LHCN-M2 (cell line): ENCODE measurements around the gene EPB41L1. TPM values are rescaled to one million over a fixed set of nuclear protein-coding genes. Genes with fewer than 3 reads are reported as not detected.

Experiments used
- DNase-seq: peaks from one replicate; pipeline ENCODE4 v3.0.0-alpha.2; 2012; ENCODE audit warnings: low read depth
- total RNA-seq: library from RNA; depleted of rRNA; stranded (reverse); fragments of >200 nt; gene quantifications from 2 replicates; pipeline ENCODE4 v1.2.3, GENCODE V29; 2014

The EPB41L1 gene
- total RNA-seq, 1 experiment from 2014 or later, result 12.1 TPM

DNA sequence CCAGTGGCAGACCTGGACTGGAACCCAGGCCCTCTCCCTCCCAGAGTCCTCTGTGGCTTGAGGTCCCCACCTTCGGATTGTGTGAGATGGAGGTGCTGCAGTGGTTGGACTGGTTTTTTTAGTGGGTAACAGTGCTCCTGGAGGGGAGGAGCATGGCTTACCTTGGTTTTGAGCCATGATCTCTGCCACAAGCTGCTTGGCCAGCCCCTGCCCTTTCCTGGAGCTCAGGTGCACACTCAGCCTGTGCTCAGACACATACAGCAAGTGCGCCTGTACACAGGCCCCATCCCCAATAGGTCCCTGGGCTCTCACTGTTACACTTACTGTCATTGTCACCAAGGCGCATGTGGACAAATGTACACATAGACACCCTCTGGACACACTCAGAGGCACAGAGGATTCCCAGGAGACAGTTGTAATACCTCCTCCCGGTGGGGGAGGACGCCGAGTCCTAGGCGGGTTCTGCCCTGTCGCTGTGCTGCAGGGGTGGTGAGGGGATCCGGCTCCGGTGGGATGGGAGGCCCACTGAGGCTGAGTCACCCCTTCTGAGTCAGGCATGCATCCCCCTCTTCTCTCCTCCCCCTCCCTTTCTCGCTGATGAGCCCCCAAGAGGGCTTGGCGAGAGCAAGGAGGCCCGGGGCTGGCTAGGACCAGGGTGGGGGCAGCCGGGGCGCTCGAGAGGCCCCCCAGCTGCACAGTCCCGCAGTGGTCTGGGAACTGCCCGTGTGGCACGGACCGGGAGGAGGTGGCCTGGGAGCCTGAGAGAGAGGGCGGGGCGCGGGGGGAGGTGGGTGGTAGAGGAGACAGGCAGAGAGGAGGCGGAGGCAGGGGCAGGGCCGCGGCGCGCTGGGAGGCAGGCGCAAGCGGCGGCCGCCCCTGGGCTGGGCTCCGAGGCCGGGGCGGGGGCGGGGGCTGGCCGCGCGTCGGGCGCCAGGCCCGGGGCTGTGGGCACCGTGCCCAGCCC lies 522 bp upstream of the EPB41L1 start:
- peak; percentile 39 for DNase-seq

DNA sequence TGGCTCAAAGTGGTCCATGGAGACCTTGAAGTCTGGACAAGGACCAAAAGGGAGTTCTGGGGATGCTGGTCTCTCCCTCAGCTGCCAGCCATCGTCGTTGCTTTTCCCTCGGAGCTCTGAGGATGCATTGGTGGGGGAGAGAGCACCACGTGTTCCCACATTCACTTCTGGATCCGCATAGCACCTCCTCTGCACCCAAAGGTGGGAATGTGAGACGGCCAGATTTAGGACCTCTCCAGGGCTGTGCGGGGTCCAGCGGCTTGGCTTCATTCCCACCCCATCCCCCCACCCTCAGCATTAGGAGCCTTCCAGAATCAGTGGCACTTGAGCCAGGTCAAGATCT lies 1.1 kb downstream of the EPB41L1 start:
- no peak for DNase-seq

DNA sequence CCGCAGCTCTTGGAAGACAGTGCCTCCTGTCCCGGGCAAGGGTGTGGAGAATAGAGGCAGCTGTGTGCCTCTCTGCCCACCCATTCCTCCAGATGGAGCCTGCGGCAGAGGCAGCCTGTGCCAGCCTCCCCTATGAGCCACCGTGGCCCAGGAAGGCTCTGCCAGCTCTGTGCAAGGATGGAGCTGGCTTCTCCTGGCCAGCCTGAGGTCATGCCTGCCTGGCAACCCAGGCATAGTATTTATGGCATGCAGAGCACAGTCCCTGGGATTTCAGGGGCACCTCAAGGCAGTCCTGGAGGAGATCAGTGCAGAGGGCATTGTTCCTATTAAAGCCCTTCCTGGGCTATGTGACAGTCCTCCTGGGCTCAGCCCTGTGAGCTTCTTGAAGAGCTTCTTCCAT lies 1.5 kb downstream of the EPB41L1 start:
- DNase-seq, result no peak

DNA sequence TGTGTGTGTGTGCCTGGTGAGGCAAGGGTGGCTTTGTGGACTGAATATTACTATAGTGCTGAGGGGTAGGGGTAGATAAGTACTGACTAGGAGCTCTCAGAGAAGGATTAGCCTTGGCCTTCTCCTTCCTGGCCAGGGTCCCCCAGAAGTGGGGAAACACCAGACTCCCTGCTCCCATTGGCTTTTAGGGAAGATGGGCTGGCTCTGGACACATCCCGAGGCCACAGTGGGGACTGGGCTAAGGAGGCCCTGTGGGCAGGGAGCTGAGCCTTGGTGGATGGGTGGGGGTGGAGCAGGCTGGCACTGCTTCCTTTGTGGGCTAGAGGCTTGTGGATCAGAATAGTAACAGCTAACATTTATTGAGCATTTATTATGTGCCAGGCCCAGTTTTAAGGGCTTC lies 3.1 kb downstream of the EPB41L1 start:
- no peak for DNase-seq

DNA sequence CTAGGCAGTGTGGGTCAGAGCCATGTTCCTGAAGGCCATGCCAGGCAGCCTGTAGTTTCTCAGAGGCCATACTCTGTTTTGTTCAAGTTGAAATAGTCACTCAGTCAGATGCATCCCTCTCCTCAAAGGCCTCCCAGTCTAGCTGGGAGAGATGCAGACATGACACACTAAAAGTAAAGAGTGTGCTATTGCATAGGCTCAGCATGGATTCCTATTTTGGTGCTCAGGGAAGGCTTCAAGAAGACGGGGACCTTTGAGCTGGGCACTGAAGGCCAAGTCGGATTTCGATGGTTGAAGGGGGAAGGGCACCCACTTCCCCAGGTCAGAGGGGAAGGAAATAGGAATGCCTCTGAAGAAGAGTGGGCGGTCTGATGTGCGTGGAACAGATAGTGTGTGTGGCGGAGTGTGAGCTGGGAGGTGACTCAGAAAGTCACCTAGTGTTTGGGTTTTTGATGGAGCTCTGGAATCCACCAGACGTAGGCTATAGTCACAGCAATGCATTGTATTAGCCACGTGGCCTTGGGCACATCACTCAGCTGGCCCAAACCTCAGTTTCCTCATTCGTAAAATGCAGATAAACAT lies 3.7 kb downstream of the EPB41L1 start:
- DNase-seq, result no peak

DNA sequence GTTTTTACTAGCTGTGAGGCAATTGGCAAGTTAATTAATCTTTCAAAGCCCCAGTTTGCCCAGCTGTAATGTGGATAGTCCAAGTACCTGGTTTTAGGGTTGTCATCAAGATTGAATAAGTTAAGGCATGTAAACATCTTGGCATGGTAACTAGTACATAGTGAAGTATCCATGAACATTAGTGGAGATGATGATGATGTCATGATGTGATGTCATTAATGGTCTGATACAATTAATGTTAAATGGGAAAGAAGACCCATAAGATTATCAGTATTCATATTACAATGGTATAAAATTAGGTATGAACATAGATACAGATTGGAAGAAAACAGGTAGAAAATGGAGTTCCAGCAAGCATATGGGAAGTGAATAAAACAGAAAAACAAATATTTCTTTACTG lies 5.3 kb downstream of the EPB41L1 start:
- no peak for DNase-seq

DNA sequence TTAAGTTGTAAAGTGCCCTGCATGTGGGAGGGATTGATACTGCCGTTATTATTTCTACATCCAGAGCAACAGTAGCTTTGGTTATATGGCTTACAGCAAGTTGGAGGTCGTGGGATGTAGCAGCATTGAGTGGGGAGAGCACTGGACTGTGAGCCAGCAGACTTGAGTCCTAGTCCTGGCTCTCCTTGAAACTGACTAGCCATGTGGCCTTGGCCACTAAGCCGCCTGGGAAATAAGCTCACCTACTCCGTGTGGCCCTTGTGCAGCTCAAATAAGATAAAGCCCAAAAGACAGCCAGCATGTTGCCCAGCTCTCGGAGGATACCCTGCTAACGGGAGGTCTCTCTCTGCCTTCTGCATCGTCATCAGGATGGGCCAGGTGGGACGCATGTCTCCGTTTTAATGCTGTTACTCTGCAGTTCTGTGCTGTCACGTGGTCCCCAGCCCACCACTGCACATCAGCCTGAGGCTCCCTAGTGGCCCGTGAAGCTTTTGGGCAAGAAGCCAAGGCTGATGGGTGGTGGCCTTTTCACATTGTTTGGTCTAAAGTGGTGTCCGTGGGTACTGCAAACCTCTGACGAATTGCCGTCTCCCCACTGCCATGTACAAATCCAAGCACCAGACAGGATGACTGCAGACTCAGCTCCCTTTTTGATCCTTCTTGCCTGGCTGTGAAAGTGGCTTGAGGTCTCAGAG lies 7.9 kb downstream of the EPB41L1 start:
- no peak for DNase-seq

DNA sequence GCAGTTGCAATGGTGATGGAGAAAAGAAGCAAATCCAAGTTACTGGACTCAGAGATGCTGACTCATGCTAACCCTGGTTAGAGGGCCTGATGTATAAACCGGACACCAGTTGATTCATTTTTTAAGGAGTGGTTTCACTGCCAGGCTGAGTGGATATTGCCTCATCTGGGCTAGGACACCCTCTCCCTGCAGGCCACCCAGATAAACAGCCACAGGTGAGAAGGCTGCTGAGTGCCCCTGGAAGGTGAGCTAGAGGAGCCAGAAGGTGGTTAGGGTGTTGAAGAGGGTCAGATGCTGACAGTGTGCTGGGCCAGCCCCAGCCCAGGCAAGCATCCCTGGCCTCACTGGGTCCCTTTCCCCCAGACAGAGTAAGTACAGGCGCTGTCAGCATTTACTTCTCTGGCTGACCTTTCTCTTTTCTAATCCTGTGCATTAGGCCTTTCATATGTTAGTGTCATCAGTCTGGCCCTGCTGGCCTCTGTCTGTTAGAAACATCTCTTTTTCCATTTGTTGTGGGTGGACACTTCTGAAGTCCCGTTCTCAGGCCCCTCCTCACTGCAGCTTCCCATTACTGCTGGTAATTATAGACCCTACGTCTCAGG lies 13.5 kb downstream of the EPB41L1 start:
- peak; percentile 79 for DNase-seq

DNA sequence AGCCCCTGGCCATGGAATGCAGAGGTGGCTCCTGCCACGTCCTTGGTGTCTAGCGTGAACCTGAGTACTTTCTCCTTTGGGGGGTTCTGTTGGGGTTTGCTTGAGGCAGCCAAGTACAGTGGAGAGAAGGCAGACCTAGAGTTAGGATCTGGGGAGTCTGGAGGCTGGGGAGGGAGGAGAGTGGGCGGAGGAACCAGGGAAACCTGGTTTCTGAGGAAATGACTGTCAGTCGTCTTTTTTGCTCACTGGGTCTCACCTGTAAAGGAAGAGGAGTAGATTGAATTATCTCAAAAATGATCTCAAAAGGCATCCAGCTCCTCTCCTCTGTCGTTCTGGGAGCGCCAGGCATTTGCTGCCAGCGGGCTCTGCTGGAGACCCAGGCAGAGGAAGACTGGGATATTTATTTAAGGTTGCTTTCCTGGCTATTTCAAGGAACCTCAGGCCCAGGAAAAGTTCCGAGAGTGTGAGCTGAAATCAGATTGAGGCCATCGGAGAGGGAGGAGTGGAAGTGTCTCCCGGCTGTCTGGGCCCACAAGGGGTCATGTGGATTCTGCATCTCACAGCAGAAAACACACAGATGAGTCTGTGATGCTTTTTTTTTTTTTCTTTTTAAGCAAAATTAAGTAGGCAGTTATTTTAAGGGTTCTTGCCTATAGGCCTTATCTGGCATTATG lies 16.1 kb downstream of the EPB41L1 start:
- DNase-seq, result no peak

DNA sequence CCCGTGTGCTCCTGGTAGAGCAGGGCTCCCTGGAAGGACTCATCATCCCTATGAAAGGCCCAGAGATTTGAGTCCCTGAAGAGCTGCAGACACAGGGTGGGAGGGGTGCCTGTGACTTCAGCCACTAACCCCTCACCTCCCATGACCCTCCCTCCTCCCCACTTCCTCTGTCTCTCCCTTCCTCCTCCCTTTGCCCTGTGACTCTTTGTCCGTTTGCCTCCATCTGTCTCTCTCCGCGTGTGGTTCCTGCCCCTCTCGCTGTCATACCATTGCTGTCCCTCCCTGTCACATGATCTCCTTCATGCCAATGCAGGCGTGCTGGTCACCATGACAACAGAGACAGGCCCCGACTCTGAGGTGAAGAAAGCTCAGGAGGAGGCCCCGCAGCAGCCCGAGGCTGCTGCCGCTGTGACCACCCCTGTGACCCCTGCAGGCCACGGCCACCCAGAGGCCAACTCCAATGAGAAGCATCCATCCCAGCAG lies 19.0 kb downstream of the EPB41L1 start:
- no peak for DNase-seq

DNA sequence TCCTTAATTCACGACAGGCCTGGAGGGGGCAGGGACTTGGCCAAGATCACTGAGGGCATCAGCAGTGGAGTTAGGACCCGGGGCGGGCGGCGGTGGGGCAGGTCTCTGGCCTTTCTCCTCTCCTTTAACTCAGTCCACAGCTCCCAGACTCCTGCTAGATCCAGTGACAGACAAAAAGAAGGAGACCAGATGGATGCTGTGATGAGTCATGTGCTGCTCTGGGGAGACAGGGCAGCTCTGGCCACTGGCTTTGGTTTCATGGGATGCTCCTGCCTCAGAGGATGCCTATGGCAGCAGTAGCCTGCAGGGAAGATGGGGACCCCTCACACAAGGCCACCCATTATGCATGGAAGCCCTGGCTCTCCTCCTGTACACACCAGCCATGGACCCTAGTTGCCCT lies 20.5 kb downstream of the EPB41L1 start:
- DNase-seq, result peak; percentile 55

DNA sequence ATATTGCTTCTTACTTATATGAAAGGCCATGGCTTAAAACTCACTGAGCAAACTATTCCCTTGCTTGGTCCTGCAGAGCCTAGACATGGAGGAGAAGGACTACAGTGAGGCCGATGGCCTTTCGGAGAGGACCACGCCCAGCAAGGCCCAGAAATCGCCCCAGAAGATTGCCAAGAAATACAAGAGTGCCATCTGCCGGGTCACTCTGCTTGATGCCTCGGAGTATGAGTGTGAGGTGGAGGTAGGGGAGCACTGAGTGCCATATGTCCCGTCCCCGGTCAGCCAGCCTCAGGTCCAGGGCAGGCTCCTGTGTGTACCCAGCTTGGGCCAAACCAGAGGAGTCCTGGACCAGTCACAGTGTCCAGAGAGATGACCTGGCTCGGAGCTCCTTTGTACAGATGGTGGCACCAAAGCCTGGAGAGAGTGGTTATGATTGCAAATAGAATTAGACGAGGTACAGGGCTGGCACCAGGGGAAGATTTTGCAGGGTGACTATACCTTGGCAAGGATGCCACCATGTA lies 21.0 kb downstream of the EPB41L1 start:
- DNase-seq, result no peak

DNA sequence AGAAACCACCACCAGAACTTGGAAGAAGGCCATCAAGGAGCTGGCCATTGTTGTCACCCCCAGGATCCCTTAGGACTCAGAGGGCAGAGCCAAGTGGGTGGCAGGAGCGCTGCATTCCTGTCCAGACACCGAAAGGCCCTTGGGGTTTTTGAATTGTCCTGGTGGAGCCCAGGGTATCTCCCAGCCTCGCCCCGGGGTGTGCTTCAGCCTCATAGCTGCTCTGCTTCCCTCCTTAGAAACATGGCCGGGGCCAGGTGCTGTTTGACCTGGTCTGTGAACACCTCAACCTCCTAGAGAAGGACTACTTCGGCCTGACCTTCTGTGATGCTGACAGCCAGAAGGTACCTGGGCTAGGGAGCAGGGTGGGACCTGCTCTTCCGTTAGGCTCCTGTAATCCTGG lies 23.2 kb downstream of the EPB41L1 start:
- DNase-seq, result no peak

DNA sequence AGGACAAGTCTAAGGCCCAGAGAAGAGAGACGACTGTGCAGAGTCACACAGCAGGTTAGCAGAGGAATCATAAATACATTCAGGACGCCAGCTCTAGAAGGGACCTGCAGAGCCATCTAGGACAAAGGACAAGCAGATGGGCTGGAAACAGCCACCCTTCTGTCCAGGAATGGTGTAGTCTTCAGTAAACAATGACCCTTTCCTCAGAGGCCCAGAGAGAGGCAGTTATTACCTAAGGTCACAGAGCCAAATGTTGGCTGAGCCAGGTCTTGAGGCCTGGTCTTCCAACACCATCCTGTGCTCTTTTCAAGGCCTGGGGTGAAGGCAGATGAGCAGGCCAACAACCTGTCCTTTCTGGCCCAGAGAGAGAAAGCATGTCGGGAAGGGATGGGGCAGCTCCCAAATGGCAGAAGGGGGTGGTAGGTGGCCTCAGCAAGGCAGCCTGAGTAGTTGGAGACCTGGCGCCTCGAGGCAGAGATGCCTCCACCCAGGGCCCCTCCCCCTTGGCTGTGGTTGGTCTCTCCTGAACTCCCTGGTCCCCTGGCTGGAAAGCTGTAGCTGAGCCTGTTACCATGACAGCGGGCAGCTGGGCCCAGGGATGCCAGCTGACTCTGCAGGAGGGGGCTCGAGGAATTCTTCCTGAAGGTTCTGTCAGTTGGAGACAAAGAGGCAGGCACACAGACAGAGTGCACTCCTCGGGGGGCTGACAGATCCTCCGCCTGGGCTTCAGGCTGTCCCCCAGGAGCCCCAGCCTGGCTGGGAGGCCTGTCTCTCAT lies 24.8 kb downstream of the EPB41L1 start:
- DNase-seq, result no peak

DNA sequence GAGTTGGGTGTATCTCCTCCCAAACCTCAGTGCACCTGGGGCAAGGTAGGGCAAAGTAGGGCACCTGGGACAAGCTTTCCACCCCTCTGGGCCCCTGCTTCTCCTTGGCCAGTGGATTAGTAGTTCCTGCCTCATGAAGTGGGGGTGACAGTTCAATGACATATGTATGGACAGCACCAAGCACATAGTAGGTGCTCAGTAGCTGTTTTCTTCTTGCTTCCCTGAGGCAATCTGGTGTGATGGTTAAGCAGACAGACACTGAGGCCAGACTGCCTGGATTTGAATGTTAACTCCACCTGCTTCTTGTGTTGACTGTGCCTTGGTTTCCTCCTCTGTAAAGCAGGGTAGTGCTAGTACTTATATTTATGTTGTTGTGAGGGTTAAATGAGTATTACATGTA lies 25.8 kb downstream of the EPB41L1 start:
- DNase-seq, result no peak

DNA sequence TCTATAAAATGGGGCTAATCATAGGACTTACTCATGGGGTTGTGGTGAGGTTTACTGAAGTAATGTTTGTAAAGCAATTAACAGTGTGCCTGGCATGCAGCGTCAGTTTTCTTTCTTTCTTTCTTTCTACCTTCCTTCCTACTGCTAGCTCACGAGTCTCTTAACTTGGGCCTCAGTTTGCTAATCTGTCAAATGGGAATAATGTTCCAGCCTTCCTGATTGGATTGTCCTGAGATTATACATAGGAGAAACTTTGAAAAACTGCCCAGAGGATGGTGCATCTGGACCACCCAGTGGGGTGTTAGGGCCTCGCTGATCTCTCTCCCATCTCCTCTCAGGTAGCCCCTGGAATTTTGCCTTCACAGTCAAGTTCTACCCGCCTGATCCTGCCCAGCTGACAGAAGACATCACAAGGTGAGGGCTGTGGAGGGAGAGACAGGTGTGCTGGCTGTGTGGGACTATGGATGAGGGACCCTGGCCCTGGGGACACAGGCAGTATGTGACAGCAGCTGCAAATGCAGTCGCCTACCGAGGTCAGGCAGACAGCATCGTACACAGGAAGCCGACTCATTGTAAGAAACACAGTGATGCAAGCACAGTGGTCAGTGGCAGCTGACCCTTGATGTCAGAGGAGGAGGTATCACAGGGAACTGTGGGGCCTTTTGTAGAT lies 27.5 kb downstream of the EPB41L1 start:
- DNase-seq, result peak; percentile 85

DNA sequence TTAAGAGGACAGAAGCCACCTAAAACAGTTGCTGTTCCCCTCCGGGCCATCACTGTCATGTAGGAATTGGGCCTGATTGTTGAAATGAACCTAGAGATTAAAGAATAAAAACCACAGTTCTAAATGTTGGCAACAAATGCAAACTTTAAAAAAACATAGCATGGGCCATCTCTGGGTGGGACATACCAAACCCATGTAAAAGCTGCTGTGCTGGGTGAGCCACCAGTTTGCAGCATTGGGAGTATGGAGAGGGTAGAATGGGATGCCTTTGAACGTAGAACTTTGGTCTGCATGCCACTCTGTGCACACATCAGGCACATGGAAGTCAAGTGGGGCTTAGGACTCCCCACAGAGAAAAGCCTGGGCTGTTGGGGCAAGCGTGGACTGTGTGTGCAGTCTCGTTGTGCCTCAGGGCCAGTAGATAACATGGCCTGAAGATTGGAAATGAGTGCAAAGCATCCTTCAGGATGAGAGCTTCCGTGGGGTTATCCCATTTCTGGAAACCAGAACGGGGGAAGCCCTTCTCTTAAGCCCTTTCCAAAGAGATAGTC lies 28.1 kb downstream of the EPB41L1 start:
- DNase-seq, result no peak

DNA sequence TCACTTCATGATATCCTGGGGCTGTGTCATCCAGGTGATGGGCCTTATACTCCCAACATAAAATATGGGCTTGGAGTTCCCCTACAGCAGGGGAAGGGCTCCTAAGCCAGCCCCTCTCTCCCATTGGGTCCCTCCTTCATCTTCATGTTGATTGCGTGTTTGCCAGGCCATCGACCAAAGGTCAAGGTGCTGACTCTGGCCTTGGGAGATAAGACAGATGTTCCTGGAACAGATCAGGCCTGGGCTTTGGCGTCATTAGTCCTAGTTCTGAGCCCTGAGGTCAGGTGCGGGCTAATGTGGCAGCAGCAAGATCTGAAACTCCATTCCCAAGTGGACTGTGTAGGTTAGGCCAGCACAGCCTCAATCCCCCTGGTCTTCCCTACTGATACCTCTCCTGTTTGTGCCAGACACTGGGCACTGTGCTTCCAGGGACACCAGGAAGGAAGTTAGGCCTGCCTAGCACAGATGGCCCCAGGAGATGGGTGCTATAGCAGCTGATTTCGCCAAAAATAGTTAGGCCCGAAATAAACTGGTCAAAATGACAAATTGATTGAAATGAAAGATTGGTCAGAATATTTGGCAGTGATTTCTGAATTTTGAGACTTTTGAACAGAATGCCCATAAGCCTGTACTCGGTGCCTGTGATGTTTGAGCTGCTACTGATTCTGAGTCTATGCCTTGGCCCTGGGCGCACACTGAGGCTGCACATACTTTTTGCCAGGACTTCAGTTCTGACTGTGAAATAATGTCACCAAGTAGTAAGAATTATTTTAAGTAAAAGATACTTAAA lies 28.8 kb downstream of the EPB41L1 start:
- DNase-seq, result no peak
